ENCODE data around the gene ARHGAP42.

DNA sequence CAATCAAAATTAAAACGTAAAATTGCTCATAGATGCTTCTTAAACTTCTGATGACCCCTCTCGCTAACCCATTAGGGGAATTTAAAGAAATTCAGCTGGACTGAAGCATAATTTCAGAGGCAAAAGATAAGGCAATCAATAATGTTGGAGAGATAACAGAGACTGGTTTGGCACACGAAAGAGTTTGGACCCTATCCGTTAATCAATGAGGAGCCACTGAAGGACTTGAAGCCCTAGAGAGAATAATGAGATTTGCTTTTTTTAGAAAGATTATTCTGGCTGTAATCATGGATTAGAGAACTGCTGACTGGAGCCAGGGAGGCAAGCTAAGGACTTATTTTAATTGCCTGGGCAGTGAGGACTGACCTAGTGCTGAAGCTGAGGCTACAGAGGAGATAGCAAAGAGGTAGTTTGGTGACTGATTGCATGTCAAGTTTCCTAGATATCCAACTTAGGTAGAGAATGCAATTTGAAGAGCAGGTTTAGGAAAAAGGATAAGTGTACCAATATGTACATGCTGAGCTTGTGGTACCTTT is 11.9 kb upstream of the ARHGAP42 start:
- TF ChIP-seq CTCF (IDR thresholded peaks at IDR 0.05) (no peak), POLR2A (IDR thresholded peaks at IDR 0.05) (no peak), POLR2AphosphoS5 (IDR thresholded peaks at IDR 0.05) (no peak), EP300 (IDR thresholded peaks at IDR 0.05) (no peak)

Data from stomach (tissue), 4 donors.